HUES48 (cell line): ENCODE measurements around the gene ZKSCAN8.

Source experiments
- H3K27ac ChIP-seq: one replicate; pipeline ENCODE4 v1.7.0; 2013; ENCODE audit warnings: low read depth, low read length, inconsistent platforms
- H3K27me3 ChIP-seq: 2 replicates; pipeline ENCODE4 v1.6.1; 2013; ENCODE audit warnings: mild to moderate bottlenecking, low read length; ENCODE audit not compliant: control insufficient read depth, insufficient read depth
- H3K36me3 ChIP-seq: 2 replicates; pipeline ENCODE4 v1.6.1; 2013; ENCODE audit warnings: low read length; ENCODE audit not compliant: control insufficient read depth, insufficient read depth
- H3K4me1 ChIP-seq: 2 replicates; pipeline ENCODE4 v1.6.1; 2013; ENCODE audit warnings: mild to moderate bottlenecking, low read length; ENCODE audit not compliant: control insufficient read depth, insufficient read depth
- H3K4me3 ChIP-seq: 2 replicates; pipeline ENCODE4 v1.5.1; 2013; ENCODE audit warnings: mild to moderate bottlenecking, low read depth, low read length
- H3K9ac ChIP-seq: 2 replicates; pipeline ENCODE4 v1.6.1; 2013; ENCODE audit warnings: mild to moderate bottlenecking, low read depth, low read length, moderate library complexity
- H3K9me3 ChIP-seq: 2 replicates; pipeline ENCODE4 v1.6.1; 2013; ENCODE audit warnings: low read length; ENCODE audit not compliant: control insufficient read depth, insufficient read depth

The ZKSCAN8 gene

GRCh38 chr6:28165563-28165962, 23.9 kb downstream of the ZKSCAN8 start:
- 0 out of 2 replicates have a peak, but pooled peaks cover 6% of the 10 kb centered on the region for H3K4me1 ChIP-seq
- H3K9me3 ChIP-seq: no peaks in the 10 kb centered on the region
- peaks cover 3% of the 10 kb centered on the region; the same call in 1 of the 2 replicates for H3K27me3 ChIP-seq
- no peaks in the 10 kb centered on the region for H3K36me3 ChIP-seq
- H3K27ac ChIP-seq: no peak overlapping the region
- H3K9ac ChIP-seq: no peak overlapping the region
- H3K4me3 ChIP-seq: no peak overlapping the region

DNA sequence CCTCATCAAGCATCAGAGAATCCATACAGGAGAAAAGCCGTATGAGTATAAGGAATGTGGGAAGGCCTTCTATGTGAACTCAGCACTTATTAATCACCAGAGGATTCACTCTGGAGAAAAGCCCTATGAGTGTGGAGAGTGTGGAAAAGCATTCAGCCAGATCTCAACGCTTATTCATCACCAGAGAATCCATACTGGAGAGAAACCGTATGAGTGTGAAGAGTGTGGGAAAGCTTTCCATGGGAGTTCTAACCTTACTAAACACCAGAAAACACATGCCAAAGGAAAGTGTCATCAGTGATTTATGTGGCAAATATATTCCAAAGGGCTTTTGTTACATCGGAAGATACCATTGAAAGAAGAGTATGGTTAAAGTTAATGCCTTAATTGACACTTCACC, 25.4 kb downstream of the ZKSCAN8 start:
- Histone ChIP-seq H3K4me3 (no peak overlapping the region), H3K36me3 (no peaks in the 10 kb centered on the region), H3K27ac (no peak overlapping the region), H3K4me1 (0 out of 2 replicates have a peak, but pooled peaks cover 3% of the 10 kb centered on the region), H3K27me3 (peaks cover 3% of the 10 kb centered on the region; the same call in 1 of the 2 replicates), H3K9me3 (no peaks in the 10 kb centered on the region), H3K9ac (no peak overlapping the region)

- no peaks in the 10 kb centered on the region for H3K9me3 ChIP-seq
- no peaks in the 10 kb centered on the region for H3K4me1 ChIP-seq
- no peak overlapping the region for H3K27ac ChIP-seq
- no peak overlapping the region for H3K4me3 ChIP-seq
- no peaks in the 10 kb centered on the region for H3K36me3 ChIP-seq
- H3K27me3 ChIP-seq: peaks cover 3% of the 10 kb centered on the region; the same call in 1 of the 2 replicates
- no peak overlapping the region for H3K9ac ChIP-seq
These were observed 26.2 kb downstream of the ZKSCAN8 start for GRCh38 chr6:28167926-28168325.

- Histone ChIP-seq H3K9ac (no peak overlapping the region), H3K9me3 (no peaks in the 10 kb centered on the region), H3K27me3 (peaks cover 3% of the 10 kb centered on the region; the same call in 1 of the 2 replicates), H3K4me3 (no peak overlapping the region), H3K4me1 (no peaks in the 10 kb centered on the region), H3K36me3 (no peaks in the 10 kb centered on the region), H3K27ac (no peak overlapping the region)
These were observed 29.6 kb downstream of the ZKSCAN8 start for GRCh38 chr6:28171271-28171670.

- Histone ChIP-seq H3K9me3 (no peaks in the 10 kb centered on the region), H3K36me3 (no peaks in the 10 kb centered on the region), H3K27ac (no peak overlapping the region), H3K27me3 (peaks cover 3% of the 10 kb centered on the region; the same call in 1 of the 2 replicates), H3K9ac (no peak overlapping the region), H3K4me1 (no peaks in the 10 kb centered on the region), H3K4me3 (no peak overlapping the region)
These were observed 30.3 kb downstream of the ZKSCAN8 start for GRCh38 chr6:28172006-28172405.

DNA sequence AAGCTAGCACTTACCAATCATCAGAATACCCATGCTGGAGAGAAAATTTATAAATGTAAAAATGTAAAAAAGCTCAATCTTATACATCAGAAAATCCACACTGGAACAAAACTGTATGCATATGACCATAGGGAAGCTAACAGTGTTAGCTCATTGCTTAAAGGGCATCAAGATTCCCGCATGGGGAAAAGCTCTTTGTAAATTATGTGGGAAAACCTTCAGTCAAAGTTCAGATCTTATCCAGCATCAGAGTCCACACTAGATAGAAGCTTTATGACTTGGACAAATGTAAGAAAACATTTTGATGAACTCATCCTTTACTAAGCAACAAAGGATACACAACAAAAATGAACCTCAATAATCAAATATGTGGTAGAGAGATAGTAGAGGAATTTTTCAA, 34.7 kb downstream of the ZKSCAN8 start:
- peaks cover 3% of the 10 kb centered on the region; the same call in 1 of the 2 replicates for H3K27me3 ChIP-seq

GRCh38 chr6:28182255-28182654, 40.6 kb downstream of the ZKSCAN8 start:
- H3K9ac ChIP-seq: no peak overlapping the region
- H3K36me3 ChIP-seq: no peaks in the 10 kb centered on the region
- H3K4me3 ChIP-seq: no peak overlapping the region
- no peaks in the 10 kb centered on the region; the same call in 1 of the 2 replicates for H3K27me3 ChIP-seq
- H3K9me3 ChIP-seq: peaks cover 9% of the 10 kb centered on the region
- no peaks in the 10 kb centered on the region for H3K4me1 ChIP-seq
- no peak overlapping the region for H3K27ac ChIP-seq

More for the DNA sequence above, 34.7 kb downstream of the ZKSCAN8 start:
- Histone ChIP-seq H3K27ac (no peak overlapping the region), H3K4me3 (no peak overlapping the region), H3K9ac (no peak overlapping the region), H3K4me1 (no peaks in the 10 kb centered on the region), H3K36me3 (no peaks in the 10 kb centered on the region), H3K9me3 (no peaks in the 10 kb centered on the region)

DNA sequence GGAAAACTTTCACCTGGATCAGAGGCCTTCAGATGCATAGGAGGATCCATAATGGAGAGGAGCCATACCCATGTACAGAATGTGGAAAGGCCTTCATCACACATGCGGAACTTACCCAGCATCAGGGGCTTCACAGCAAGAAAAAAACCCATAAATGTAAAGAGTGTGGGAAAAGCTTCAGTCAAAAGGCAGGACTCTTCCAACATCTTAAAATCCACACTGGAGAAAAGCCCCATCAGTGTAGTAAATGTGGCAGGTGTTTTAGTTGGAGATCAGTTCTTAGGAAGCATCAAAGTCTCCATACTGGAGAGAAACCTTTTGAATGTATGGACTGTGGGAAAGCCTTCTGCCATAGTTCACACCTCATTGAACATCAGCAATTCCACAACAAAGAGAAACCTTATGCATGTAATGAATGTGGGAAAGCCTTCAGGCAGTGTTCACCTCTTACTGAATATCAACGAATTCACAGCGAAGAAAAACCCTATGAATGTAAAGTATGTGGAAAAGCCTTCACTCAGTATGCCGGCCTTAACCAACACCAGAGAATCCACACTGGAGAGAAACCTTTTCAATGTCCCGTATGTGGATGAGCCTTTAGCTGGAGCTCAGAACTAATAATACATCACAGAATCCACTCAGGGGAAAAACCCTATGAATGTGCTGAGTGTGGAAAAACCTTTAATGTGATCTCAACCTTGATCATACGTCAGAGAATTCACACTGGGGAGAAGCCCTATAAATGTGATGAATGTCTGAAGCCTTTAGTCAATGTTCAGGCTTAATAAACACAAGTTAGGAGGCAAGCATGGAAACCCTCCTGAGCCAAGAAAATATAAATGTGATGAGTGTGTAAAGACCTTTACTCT, 46.7 kb downstream of the ZKSCAN8 start:
- H3K9me3 ChIP-seq: peaks cover 42% of the 10 kb centered on the region
- no peak overlapping the region for H3K27ac ChIP-seq
- H3K9ac ChIP-seq: no peak overlapping the region
- H3K36me3 ChIP-seq: no peaks in the 10 kb centered on the region
- H3K27me3 ChIP-seq: no peaks in the 10 kb centered on the region
- no peaks in the 10 kb centered on the region for H3K4me1 ChIP-seq
- no peak overlapping the region for H3K4me3 ChIP-seq

DNA sequence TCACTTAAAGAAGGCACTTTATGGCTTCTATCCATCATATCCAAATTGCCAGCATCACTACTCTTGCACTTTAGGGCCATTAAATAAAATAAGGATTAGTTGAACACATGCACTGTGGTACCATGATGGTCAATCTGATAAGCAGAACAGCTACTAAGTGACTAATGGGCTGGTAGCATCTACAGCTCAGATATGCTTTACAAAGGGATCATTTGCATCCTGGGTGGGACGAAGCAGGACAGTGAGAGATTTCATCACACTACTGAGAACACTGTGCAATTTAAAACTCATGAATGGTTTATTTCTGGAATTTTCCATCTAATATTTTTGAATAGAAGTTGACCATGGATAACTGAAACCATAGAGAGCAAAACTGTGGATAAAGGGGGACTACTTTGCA, 58.3 kb downstream of the ZKSCAN8 start:
- Histone ChIP-seq H3K4me1 (peaks cover 2% of the 10 kb centered on the region; the same call in 1 of the 2 replicates), H3K27me3 (peaks cover 35% of the 10 kb centered on the region), H3K4me3 (no peak overlapping the region), H3K9me3 (no peaks in the 10 kb centered on the region), H3K36me3 (no peaks in the 10 kb centered on the region), H3K9ac (no peak overlapping the region), H3K27ac (no peak overlapping the region)

DNA sequence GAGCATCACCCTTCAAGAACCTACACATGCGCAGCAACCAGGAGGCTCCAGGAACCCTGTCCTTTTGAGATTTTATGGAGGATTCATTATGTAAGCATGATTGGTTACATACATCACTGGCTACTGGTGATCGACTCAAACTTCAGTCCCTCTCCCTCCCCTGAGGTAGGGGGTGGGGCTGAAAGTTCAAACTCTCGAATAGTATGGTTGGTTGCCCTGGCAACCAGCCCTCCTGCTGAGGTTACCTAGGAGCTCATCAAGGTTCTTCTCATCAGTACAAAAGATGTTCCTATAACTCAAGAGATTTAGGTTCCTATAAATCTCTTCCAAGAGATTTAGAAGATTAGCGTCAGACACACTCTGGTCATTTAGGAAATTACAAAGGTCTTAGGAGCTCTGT, 61.5 kb downstream of the ZKSCAN8 start:
- Histone ChIP-seq H3K36me3 (no peaks in the 10 kb centered on the region), H3K27ac (no peak overlapping the region), H3K9ac (no peak overlapping the region), H3K9me3 (no peaks in the 10 kb centered on the region), H3K4me1 (peaks cover 2% of the 10 kb centered on the region; the same call in 1 of the 2 replicates), H3K4me3 (no peak overlapping the region), H3K27me3 (peaks cover 67% of the 10 kb centered on the region)

DNA sequence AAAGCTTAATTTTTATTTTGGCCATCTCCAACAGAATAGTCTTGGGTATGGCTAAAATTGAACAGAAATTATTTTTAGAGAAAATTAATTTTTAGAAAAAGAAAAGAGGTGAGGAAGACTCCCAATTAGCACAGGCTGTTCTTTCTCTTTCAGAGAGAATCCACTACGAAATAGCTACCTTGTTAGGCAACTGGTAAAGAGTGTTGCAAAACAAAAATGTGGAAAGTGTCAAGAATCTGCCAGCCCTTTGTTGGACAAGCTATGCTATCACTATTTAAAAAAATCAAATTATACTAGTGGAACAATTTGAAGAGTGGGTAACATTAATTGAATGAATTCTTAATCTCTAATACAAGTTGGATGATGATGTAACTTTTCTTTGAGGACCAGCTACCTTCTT, 64.2 kb downstream of the ZKSCAN8 start:
- Histone ChIP-seq H3K36me3 (no peaks in the 10 kb centered on the region), H3K9ac (no peak overlapping the region), H3K4me3 (no peak overlapping the region), H3K27me3 (peaks cover 82% of the 10 kb centered on the region), H3K4me1 (peaks cover 2% of the 10 kb centered on the region; the same call in 1 of the 2 replicates), H3K9me3 (no peaks in the 10 kb centered on the region), H3K27ac (no peak overlapping the region)
